T1000 (cell line): ENCODE data around the gene LAMC2.
A peak's percentile ranks its signal among the peaks of the same experiment; 100 is the strongest.

Experiments used
- DNase-seq: peaks from one replicate; lab custom pipeline; 2025; ENCODE audit warnings: mixed read lengths; lab: John Stamatoyannopoulos, UW

Gene LAMC2

GRCh38 chr1:183214021-183214970 lies 28.2 kb downstream of the LAMC2 start:
- DNase-seq: no peak

DNA sequence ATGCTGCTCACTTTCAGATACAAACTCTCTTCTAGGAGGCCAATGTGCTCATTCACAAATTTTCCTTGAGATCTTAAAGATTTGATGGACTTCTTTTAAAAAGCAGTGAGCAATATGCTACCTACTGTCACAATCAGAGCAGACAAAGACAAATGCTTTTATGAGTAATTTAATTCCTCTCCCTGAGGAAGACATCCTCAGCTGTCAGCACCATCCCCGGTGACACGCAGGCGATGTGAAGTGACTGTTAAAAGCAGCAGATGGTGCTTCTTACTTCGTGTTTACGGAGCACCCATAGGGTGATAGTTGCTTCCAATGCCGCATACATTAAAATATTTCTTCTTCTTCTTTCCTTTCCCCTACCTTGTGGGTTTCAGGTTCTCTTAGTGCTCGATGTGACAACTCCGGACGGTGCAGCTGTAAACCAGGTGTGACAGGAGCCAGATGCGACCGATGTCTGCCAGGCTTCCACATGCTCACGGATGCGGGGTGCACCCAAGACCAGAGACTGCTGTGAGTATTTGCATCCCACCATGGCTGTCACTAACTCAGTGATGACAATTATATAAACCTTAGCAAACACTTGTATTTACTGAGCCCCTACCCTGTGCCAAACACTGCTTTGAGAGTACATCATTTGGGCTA lies 29.1 kb downstream of the LAMC2 start:
- DNase-seq: no peak

DNA sequence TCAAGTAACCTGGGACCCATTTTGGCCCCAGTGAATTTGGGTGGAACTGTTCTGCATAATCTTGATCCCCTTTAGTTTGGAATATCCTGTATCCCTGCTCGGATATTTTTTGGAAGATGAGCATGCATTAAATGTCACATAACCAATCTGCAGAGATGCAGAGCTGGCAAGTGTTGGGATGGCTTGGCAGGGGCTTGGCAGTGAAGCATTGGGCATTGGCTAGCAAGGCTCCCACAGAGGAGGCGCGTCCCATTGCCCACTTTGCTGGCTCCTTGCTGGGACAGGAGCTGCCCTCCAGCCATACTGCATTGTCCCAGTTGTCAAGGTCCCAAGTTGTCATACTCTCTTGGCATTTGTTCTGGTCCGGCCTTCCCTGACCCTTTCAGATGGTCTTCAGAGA lies 29.9 kb downstream of the LAMC2 start:
- DNase-seq: no peak

DNA sequence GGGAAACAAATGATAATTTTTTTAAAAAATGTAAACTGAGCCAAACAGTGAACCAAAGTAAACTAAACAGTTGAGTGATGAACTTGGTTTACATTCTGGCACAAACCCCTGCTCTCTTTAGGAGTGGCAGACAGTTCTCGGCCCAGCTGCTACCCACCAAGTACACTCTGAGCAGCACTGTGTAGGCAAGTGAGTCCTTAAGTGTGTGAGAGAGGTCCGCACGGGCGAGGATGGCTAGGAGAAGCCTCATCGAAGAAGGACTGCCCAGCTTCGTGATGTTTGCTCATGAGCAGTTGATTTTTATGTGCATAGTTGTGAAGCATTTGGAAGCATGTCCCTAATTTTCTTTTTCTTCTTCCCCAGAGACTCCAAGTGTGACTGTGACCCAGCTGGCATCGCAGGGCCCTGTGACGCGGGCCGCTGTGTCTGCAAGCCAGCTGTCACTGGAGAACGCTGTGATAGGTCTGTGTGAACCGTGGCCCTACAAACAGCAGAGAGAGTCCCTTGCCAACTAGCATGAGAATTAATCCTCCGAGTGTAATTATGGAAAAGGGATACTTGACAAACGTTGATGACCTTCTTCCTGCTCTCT lies 32.1 kb downstream of the LAMC2 start:
- no peak for DNase-seq

DNA sequence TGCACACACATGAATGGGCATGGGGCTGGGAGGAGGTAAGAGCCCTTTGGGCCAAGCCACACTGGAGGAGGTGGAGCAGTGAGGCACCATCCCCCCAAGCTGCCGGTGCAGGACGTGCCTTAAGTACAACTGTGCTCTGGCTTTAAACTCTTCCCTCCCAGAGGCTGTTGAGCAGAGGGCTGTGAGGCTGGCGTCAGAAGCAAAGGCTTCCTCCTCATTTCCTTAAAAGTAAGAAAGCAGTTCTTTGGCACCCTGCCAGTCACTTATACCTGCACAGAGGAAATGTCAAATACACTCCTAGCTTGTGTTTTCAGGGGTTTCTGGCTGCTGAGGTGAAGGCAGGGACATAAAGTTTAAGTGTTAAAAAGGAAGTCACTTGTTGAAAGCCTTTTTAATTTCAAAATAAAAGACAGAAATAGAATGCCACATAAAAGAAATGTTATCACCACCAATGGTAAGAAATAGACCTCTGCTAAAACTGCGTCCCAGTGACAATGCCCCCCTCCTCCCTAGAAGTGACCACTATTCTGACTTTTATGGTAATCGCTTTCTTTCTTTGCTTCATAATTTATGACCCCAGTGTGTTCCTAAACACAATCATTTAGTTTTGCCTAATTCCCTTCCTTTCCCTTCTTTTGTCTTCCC lies 33.0 kb downstream of the LAMC2 start:
- DNase-seq: no peak

DNA sequence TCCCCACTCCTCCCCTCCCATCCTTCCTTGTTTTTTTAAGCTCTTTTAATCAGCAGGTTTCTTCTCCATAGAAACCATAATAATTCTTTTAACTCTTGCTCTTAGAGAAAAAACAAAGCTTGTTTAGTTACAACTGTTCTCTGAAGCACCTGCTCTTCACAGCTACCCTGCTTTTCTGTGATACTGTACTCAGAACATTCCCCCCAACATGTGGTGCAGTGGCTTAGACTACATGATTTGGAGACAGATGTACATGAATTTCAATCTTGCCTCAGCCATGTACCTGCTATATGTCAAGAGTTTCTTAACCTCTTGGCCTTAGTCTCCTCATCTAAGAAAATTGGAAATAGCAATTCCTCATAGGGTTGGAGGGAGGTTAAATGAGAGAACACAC lies 33.5 kb downstream of the LAMC2 start:
- no peak for DNase-seq

DNA sequence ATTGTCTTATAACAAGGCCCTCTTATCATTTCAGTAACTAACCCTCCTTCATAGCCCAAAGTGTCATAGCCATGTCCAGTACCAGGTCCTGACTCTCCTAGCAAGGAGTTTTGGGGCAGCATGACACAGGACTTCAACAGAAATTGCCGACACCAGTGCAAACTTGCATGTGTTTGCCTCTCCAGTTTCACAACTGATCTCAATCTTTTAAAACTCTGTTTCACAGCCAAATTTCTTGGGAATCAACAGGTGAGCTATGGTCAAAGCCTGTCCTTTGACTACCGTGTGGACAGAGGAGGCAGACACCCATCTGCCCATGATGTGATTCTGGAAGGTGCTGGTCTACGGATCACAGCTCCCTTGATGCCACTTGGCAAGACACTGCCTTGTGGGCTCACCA lies 36.8 kb downstream of the LAMC2 start:
- DNase-seq: no peak

- no peak for DNase-seq
Observed at GRCh38 chr1:183223467-183223866, 37.4 kb downstream of the LAMC2 start.

DNA sequence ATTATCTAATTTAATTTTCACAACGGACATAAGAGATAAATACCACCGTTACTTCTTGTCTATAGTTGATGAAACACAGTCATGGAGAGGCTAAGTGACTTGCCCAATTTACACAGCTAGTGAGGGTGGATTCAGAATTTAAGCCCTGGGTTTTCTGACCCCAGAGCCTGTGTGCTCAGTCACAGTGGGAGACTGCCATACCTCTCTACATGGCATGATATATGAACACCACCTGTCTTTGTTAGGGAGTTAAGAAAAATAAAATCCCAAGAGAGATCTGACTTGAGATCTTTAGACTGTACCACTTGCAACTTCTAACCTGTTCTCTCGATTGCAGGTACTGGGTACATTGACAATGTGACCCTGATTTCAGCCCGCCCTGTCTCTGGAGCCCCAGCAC lies 40.3 kb downstream of the LAMC2 start:
- DNase-seq: no peak

GRCh38 chr1:183226963-183227362 lies 40.9 kb downstream of the LAMC2 start:
- DNase-seq: no peak

DNA sequence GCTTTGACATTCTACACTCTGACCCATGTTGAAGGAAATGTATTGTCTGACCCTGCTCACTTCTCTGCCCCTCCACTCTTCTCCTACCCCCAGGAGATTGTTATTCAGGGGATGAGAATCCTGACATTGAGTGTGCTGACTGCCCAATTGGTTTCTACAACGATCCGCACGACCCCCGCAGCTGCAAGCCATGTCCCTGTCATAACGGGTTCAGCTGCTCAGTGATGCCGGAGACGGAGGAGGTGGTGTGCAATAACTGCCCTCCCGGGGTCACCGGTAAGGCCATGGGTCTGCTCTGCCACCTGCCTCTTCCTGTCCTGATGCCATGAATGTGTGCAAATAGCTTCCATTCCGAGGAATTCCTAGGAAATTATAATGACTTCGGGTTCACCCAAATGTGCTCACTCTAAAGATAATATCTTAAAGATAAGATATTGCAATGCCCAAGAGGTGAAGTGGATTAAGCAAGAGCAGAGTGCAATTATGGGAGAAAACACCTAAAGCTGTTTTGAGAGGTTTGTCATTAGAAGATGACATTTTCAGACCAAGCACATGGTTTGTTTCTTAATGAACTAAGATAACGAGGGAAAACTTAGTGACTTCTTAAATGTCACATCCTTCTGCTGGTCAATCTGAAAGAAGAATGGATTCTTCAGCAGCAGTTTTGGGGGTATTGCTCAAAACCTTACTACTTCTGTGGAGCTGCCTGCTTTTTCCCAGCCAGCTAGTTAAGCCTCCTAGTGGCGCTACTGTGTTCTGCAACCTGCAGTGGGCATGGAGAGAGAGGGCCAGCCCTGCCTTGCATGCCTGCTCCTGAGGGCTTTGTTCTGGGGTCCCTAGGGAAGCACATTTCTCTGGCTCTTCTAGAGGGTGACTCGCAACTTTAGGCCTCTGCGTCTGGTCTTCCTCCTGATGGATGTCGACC lies 41.6 kb downstream of the LAMC2 start:
- peak; percentile 49 for DNase-seq

GRCh38 chr1:183228347-183229220 lies 42.5 kb downstream of the LAMC2 start:
- no peak for DNase-seq

DNA sequence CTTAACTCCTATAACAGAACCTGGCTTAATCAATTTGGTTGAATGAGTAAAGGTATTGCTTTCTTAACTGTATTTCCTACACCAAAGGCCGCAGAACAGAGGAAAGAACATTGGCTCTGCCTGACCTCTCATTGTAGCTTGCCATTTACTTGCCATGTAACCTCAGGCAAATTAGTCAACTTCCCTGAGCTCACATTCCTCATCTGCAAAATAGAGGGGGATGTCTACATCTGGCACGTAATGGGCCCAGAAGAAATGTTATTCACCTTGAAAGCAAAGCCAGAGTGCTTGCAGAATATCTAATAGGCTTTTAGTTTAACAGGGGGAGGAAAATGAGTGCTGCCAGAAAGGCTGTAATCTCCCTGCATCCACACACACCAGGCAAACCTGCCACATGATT lies 44.3 kb downstream of the LAMC2 start:
- no peak for DNase-seq

DNA sequence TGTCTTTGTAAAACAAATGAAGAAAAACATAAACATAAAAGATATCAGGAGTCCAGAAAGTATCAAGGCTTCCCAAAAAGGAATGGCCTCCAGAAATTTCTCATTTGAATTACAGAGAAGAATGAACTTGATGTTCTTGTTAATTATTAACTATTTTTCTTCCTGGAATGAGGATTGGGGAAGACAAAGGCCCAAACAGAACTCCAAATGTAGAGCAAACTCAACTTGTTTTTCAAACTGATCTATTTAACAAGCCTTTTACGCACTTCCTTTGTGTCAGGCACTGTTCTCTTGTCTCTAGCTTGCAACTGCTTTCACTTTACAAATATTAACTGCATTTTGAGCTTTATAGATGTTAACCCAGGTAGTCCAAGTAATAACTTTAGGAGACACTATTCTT lies 45.5 kb downstream of the LAMC2 start:
- DNase-seq: no peak

DNA sequence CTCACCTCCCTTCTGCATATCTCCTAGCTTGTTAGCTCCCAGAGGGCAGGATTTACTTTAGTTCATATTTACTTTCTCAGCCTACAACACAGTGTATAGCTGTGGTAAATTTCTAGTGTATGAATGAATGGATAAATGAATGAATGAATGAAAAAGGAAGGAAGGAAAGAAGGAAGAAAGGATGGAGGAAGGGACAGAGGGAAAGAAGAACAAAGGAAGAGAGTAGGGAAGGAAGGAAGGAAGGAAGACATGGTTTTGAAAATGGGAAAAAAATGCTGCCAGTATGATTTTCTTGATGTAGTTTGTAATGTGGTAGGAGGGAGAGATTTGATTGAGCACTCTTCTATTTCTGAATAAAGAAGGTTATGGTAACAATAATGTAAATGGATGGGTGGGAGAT lies 47.0 kb downstream of the LAMC2 start:
- DNase-seq: no peak

GRCh38 chr1:183234660-183235476 lies 48.8 kb downstream of the LAMC2 start:
- DNase-seq: peak; percentile 81

GRCh38 chr1:183235503-183235902 lies 49.4 kb downstream of the LAMC2 start:
- no peak for DNase-seq

DNA sequence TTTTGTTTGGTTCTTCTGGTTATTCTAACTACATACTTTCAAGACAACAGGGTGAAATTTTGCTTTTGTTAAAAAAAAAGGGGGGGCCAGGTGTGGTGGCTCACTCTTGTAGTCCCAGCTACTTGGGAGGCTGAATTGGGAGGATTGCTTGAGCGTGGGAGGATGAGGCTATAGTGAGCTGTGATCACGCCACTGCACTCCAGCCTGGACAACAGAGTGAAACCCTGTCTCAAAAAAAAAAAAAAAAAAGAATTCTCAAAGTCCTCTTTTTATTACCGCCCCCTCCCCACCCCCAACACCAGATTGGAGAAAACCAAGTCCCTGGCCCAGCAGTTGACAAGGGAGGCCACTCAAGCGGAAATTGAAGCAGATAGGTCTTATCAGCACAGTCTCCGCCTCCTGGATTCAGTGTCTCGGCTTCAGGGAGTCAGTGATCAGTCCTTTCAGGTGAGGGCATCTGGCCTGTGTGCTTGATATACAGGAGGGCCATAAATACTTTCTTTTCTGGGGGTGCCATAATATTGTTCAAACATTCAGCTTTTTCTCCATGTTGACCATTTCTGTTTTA lies 50.2 kb downstream of the LAMC2 start:
- DNase-seq: no peak

DNA sequence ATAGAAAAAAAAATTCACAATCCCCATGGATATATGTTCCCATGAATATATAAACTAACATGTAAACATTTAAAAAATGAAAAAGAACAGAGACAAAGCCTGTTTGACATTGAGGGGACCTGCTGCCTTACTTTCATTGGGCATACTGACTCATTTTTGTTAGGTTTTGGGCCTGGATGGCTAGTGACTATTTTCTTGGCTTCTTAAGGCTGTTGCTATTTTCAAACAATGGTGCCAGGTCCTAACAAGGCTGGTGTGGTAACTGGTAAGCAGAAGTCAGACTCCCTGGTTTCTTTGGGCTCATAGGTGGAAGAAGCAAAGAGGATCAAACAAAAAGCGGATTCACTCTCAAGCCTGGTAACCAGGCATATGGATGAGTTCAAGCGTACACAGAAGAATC lies 51.0 kb downstream of the LAMC2 start:
- no peak for DNase-seq
